ENCODE results near the gene PLXNA4. TPM values are rescaled to one million over a fixed set of nuclear protein-coding genes. Genes with fewer than 3 reads are reported as not detected.
A peak's percentile ranks its signal among the peaks of the same experiment; 100 is the strongest.

PLXNA4 gene
- total and polyA plus RNA-seq, 8 donors = 0.19 to 1.6 (median 0.47) TPM

- Histone ChIP-seq H3K9me3 (no peaks in the 10 kb centered on the region), H3K36me3 (no peaks in the 10 kb centered on the region), H3K27me3 (no peaks in the 10 kb centered on the region), H3K4me3 (no peak overlapping the region), H3K27ac (no peak overlapping the region), H3K4me1 (no peaks in the 10 kb centered on the region)
- ATAC-seq = no peak
- no peak for DNase-seq
- FAIRE-seq = no peak
- 83 to 87% methylated on average over 8 of the region's 8 CpGs for WGBS, 2 donors
- TF ChIP-seq, protein P1, sequence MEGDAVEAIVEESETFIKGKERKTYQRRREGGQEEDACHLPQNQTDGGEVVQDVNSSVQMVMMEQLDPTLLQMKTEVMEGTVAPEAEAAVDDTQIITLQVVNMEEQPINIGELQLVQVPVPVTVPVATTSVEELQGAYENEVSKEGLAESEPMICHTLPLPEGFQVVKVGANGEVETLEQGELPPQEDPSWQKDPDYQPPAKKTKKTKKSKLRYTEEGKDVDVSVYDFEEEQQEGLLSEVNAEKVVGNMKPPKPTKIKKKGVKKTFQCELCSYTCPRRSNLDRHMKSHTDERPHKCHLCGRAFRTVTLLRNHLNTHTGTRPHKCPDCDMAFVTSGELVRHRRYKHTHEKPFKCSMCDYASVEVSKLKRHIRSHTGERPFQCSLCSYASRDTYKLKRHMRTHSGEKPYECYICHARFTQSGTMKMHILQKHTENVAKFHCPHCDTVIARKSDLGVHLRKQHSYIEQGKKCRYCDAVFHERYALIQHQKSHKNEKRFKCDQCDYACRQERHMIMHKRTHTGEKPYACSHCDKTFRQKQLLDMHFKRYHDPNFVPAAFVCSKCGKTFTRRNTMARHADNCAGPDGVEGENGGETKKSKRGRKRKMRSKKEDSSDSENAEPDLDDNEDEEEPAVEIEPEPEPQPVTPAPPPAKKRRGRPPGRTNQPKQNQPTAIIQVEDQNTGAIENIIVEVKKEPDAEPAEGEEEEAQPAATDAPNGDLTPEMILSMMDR (IDR thresholded peaks at IDR 0.05) = no peak
- intact Hi-C loops (cut with DNase I) = no loop called here
Observed at GRCh38 chr7:132083537-132084123, 492.6 kb downstream of the PLXNA4 start.

DNA sequence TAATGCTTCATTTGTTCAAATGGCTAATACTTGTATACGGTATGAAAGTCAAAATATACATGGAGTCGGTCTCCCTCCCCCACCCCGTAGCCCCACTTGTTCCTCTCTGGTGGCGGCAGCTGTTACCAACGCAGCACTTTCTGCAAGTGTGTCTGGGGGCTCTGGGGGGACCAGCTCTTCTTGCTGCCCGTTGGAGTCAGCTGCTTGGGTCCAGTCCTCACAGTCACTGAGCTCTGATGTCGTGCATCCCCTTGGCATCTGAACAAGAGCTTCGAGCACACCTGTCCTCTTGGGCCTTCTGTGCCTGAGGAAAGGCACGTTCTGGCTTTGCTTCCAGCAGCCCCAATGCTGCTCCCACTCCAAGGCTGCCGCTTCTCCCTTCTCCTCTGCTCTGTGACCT lies 493.1 kb downstream of the PLXNA4 start:
- Histone ChIP-seq H3K36me3 (no peaks in the 10 kb centered on the region), H3K4me1 (no peaks in the 10 kb centered on the region), H3K9me3 (no peaks in the 10 kb centered on the region), H3K27me3 (no peaks in the 10 kb centered on the region), H3K4me3 (no peak overlapping the region), H3K27ac (no peak overlapping the region)
- intact Hi-C loops (cut with DNase I) = no loop called here
- FAIRE-seq = no peak
- WGBS, 2 donors = 76 to 89% methylated on average over 10 of the region's 10 CpGs
- TF ChIP-seq, protein P1 (IDR thresholded peaks at IDR 0.05) = no peak
- no peak for ATAC-seq
- no peak for DNase-seq

- H3K4me3 ChIP-seq = no peak overlapping the region
- FAIRE-seq = no peak
- intact Hi-C loops (cut with DNase I) = no loop called here
- no peaks in the 10 kb centered on the region for H3K36me3 ChIP-seq
- DNase-seq = no peak
- H3K27ac ChIP-seq = no peak overlapping the region
- no peak for ATAC-seq
- WGBS, 2 donors = 73 to 75% methylated on average over 1 of the region's 1 CpG
- H3K4me1 ChIP-seq = no peaks in the 10 kb centered on the region
- H3K27me3 ChIP-seq = no peaks in the 10 kb centered on the region
- TF ChIP-seq, protein P1 (IDR thresholded peaks at IDR 0.05) = no peak
- no peaks in the 10 kb centered on the region for H3K9me3 ChIP-seq
Observed at GRCh38 chr7:132082394-132082793, 493.9 kb downstream of the PLXNA4 start.

DNA sequence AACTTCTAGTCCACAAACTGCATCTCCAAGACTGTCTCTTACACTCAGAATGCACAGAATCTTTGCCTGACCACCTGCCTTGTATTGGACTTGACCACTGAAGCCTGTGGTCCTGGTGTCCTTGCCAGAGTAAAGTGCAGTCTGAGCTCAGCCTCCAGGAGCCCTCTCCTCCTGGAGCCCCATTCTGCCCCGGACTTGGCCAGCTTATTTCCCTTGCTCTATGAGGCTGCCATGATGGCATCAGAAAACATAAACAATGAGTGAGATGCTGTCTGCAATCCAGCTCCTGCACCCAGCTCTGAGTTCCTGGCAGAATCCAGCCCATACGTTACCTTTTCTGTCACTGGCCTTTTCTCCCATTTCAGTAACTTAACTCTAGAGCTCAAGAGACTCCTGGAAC lies 494.6 kb downstream of the PLXNA4 start:
- Histone ChIP-seq H3K36me3 (no peaks in the 10 kb centered on the region), H3K27me3 (no peaks in the 10 kb centered on the region), H3K4me3 (no peak overlapping the region), H3K4me1 (no peaks in the 10 kb centered on the region), H3K27ac (no peak overlapping the region), H3K9me3 (no peaks in the 10 kb centered on the region)
- DNase-seq (no peak), ATAC-seq (no peak), FAIRE-seq (no peak)
- intact Hi-C loops (cut with DNase I) = no loop called here
- WGBS, 2 donors = 89 to 92% methylated on average over 2 of the region's 2 CpGs
- TF ChIP-seq, protein P1 (IDR thresholded peaks at IDR 0.05) = no peak

- WGBS, 2 donors = 77 to 82% methylated on average over 6 of the region's 6 CpGs
Observed at GRCh38 chr7:132080967-132081668, 495.2 kb downstream of the PLXNA4 start.

More at GRCh38 chr7:132080967-132081668, 495.2 kb downstream of the PLXNA4 start:
- FAIRE-seq (no peak), DNase-seq (no peak), ATAC-seq (peak in 2 of 4 donors; percentile 47 to 75)
- Histone ChIP-seq H3K27me3 (no peaks in the 10 kb centered on the region), H3K36me3 (no peaks in the 10 kb centered on the region), H3K27ac (no peak overlapping the region), H3K4me3 (no peak overlapping the region), H3K4me1 (no peaks in the 10 kb centered on the region), H3K9me3 (no peaks in the 10 kb centered on the region)
- TF ChIP-seq, protein P1 (IDR thresholded peaks at IDR 0.05) = no peak
- intact Hi-C loops (cut with DNase I) = no loop called here

All from pancreas (tissue), 10 donors.